KBM-7 (cell line): Measurements from ENCODE around the gene AS3MT.
"Not testable (repeated sequence)": the region's sequence is repeated elsewhere in the genome, so short reads cannot be mapped to it uniquely, and the experiment has no call there.

Experiments used
- DNase-seq: peaks from one replicate; pipeline ENCODE4 v3.0.0-alpha.2; 2015
- in situ Hi-C: fragments of 300-500 bp; cut with MboI; formaldehyde crosslinking; loops from 2 replicates; pipeline ENCODE4 v1.14.3; 2020; ENCODE audit warnings: low sequenced_read_pairs, low pct_unique_long_range_greater_than_20kb, mixed read lengths

Gene AS3MT

DNA sequence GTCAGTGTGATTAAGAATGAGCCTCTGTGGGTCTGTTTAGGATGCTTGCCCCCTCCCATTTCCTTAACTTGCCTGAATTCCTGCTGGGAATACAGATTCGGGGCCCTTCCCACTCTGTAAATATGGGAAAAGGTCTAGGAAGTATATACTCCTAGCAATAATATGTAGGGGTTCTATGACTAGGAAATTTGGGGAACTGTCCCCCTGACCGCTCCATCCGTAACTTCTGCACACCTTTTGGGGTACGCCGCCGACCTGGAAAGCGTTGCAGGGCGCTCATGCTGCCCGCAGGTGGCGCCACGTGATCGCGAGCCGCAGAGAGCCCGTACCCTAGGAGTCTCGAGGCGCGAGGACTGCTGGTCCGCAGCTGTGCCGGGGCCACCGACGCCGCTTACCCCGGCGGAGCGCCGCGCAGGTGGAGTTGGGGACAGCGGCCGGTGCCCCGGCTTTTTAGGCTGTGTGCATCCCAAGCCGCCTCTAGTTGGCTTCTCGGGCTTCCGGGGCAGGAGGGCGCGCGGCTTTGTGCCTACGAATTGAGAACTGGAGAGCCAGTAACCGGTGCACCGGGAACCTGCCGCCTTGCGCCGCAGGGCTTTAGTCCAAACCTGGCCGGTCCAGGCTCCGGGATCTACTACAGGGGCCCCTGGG, 48.2 kb downstream of the AS3MT start:
- DNase-seq: no peak
- in situ Hi-C loops: no loop called here

DNA sequence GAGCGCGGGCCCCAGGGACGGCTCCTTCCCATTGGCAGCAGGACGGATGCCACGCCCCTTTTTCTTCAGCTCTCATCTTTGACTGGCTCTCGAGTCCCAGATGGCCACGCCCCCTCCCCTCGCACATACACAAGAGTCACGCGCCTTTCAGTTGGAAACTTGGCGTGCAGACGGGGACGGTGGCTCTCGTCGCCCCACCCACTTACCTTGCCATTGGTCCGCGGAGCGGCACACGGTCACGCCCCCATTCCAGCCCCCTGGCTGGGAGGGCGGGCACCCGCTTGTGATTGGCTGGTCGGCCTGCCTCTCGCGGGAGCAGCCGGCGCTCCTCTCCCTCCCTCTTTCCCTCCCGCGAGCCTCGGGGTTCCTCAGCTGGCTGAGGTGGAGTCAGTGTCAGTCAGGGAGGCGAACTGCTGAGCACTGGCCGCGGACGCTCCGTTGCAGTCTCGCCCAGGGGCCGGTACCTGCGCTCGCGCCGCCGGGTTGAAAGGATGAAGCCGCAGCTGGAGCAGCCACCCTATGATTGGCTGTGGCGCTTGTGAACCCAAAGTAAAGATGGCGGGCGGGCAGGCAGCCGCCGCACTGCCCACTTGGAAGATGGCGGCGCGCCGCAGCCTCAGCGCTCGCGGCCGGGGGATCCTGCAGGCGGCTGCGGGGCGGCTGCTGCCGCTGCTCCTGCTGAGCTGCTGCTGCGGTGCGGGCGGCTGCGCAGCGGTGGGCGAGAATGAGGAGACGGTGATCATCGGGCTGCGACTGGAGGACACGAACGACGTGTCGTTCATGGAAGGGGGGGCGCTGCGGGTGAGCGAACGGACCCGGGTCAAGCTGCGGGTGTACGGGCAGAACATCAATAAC, 48.9 kb downstream of the AS3MT start, which contains the start of gene CNNM2:
CNNM2 (plus strand) TSS at position 333 of the 855 bp plus-strand sequence; CDS start at position 520, 187 bp downstream.
- peak; percentile 100 for DNase-seq
- in situ Hi-C loops: no loop called here

DNA sequence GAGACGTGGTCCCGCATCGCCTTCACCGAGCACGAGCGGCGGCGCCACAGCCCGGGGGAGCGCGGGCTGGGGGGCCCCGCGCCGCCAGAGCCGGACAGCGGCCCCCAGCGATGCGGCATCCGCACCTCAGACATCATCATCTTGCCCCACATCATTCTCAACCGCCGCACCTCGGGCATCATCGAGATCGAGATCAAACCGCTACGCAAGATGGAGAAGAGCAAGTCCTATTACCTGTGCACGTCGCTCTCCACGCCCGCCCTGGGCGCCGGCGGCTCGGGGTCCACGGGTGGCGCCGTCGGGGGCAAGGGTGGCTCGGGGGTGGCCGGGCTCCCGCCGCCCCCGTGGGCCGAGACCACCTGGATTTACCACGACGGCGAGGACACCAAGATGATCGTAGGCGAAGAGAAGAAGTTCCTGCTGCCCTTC, 49.6 kb downstream of the AS3MT start:
- DNase-seq: no peak
- in situ Hi-C loops: no loop called here

DNA sequence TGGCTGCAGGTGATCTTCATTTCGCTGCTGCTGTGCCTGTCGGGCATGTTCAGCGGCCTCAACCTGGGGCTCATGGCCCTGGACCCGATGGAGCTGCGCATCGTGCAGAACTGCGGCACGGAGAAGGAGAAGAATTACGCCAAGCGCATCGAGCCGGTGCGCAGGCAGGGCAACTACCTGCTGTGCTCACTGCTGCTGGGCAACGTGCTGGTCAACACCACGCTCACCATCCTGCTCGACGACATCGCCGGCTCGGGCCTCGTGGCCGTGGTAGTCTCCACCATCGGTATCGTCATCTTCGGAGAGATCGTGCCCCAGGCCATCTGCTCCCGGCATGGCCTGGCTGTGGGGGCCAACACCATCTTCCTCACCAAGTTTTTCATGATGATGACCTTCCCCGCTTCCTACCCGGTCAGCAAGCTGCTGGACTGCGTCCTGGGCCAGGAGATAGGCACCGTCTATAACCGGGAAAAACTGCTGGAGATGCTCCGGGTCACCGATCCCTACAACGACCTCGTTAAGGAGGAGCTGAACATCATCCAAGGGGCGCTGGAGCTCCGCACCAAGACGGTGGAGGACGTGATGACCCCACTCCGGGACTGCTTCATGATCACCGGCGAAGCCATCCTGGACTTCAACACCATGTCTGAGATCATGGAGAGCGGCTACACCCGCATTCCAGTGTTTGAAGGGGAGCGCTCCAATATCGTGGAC, 50.1 kb downstream of the AS3MT start:
- no peak for DNase-seq
- in situ Hi-C loops: no loop called here

DNA sequence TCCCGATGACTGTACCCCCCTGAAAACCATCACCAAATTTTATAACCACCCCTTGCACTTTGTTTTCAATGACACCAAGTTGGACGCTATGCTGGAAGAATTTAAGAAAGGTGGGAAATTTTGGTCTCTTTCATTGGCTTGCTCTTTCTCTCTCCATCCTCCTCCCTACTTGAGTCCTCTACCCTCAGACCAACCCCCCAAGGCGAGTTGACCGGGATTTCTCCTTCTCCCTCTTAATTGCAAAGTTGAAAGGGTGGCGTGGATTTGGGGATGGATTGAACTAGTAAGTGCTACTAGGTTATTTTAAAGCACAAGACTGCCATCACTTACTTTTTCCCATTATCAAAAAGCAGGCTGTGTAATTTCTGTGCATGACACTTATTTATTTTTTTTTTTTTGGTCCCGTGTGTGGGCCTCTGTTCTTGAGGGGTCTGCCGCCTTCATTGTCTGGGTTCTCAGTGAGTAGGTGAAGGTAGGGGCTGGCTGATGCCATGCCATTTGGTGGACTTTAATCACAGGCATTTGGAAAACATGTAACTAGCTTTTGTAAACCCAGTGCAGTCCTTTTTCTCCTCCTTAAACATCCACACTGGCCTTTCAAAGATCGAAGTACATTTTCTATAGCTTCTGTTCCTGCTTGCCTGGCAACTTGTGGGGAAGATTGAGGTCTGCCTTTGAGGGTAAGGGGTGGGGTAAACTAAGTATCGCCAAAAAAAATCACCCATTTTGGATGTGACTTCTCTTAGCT, 50.9 kb downstream of the AS3MT start:
- in situ Hi-C loops: loop anchor here (10.0 kb wide), 1 partner anchor 135 kb away; no protein-coding TSS in a partner anchor
- no peak for DNase-seq

DNA sequence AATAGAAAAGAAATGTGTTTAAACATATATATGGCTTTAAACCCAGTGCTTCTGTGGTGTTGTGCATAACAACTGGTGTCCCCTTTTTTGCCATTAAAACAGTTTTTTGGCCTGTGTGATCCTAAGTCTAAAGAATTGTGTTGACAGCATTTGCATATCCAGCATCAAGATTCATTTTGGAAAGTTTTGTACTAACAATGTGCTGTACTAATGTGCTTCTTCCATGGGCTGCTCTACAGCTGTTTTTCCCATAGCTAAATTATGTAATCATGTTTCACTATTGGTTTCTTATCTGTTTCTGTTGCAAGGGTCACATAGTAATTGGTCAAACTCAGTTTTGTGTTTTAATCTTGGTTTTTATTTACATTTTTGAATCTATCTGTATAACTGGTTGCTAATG, 54.3 kb downstream of the AS3MT start:
- in situ Hi-C loops: loop anchor here (10.0 kb wide), 1 partner anchor 131 kb away; no protein-coding TSS in a partner anchor
- DNase-seq: no peak

DNA sequence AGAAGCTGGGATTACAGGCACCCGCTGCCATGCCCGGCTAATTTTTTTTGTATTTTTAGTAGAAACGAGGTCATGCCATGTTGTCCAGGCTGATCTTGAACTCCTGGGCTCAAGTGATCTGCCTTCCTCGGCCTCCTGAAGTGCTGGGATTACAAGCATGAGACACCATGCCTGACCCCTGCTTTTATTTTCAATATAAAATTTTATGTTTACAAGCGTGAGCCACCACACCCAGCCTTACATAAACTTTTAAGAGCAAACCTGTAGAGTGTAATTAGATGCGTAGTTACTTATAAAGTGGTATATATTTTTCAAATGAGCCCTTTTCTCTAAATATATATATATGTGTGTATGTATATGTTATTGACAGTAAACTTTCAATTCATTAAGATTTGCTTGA, 57.6 kb downstream of the AS3MT start:
- in situ Hi-C loops: loop anchor here (10.0 kb wide), 1 partner anchor 128 kb away; no protein-coding TSS in a partner anchor
- DNase-seq: no peak

DNA sequence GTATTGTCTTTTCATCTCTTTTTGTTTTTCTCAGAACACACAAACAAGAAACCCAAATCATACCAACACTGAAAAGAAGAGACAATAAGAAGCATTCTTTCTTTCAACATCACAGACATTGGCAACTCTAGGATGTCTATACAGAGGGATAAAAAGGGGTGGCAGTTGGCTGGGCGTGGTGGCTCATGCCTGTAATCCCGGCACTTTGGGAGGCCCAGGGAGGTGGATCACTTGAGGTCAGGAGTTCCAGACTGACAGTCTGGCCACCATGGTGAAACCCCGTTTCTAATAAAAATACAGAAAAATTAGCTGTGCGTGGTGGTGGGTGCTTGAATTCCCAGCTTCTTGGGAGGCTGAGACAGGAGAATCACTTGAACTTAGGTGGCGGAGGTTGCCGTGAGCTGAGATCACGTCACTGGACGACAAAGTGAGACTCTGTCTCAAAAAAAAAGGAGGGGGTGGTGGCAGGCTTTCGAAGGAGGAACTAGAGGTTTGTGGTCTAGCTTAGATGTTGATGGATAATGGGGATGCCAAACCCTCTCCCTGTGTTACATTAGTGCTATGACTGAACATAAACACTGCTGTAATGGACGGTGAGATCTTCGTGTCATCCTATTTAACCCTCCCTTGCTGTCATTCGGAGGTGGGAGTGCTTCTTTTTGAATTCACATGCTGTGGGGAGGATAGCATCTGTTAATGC, 58.2 kb downstream of the AS3MT start:
- DNase-seq: peak; percentile 94
- in situ Hi-C loops: loop anchor here (10.0 kb wide), 1 partner anchor 127 kb away; no protein-coding TSS in a partner anchor

DNA sequence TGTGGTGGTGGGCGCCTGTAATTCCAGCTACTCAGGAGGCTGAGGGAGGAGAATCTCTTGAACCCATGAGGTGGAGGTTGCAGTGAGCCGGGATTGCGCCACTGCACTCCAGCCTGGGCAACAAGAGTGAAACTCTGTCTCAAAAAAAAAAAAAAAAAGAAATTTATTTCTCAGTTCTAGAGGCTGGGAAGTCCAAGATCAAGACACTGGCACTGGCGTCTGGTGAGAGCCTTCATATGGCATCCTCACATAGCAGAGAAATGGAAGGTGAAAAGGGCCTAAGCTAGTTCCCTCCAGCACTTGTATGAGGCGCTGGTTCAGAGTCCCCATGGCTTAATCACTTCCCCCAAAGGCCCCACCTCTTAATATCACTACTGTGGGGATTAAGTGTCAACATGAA, 59.2 kb downstream of the AS3MT start:
- DNase-seq: not testable (repeated sequence)
- in situ Hi-C loops: loop anchor here (10.0 kb wide), 1 partner anchor 126 kb away; no protein-coding TSS in a partner anchor

DNA sequence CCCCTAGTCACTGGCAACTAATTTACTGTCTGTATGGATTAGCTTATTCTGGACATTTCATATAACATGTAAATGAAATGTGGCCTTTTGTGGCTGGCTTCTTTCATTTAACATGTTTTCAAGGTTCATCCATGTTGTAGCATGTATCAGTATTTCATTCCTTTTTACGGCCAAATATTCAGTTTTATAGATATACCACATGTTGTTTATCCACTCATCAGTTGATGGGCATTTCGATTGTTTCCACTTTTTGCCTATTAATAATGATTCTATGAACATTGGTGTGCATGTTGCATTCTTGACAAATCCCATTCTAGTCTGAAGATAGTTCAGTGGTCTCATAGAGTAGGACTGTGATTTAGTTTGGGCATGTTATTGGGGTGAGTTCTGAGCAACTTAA, 61.5 kb downstream of the AS3MT start:
- DNase-seq: no peak
- in situ Hi-C loops: no loop called here

DNA sequence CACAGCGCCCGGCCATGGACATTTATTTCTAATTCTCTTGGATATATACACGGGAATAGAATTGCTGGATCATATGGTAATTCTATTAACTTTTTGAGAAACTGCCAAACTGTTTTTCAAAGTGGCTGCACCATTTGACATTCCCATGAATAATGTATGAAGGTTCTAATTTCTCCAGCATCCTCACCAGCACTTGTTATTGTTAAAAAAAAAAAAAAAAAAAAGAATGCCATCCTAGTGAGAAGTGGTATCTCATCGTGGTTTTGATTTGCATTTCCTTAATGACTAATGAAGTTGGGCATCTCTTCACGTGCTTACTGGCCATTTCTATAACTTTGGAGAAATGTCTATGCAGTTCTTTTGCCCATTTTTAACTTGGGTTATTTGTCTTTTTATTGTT, 62.4 kb downstream of the AS3MT start:
- in situ Hi-C loops: no loop called here
- no peak for DNase-seq

DNA sequence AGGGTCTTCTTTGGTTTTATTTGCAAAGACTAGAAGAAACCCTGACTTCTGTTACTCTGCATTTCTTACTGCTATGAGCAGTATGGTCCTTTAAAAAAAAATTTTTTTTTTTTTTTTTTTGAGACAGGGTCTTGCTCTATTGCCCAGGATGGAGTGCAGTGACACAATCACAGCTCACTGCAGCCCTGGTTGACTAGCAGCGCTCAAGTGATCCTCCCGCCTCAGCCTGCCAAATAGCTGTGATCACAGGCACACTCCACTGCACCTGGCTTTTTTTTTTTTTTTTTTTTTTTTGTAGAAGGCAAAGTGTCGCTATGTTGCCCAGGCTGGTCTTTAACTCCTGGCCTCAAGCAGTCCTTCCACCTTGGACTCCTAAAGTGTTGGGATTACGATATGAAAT, 66.2 kb downstream of the AS3MT start:
- in situ Hi-C loops: no loop called here

DNA sequence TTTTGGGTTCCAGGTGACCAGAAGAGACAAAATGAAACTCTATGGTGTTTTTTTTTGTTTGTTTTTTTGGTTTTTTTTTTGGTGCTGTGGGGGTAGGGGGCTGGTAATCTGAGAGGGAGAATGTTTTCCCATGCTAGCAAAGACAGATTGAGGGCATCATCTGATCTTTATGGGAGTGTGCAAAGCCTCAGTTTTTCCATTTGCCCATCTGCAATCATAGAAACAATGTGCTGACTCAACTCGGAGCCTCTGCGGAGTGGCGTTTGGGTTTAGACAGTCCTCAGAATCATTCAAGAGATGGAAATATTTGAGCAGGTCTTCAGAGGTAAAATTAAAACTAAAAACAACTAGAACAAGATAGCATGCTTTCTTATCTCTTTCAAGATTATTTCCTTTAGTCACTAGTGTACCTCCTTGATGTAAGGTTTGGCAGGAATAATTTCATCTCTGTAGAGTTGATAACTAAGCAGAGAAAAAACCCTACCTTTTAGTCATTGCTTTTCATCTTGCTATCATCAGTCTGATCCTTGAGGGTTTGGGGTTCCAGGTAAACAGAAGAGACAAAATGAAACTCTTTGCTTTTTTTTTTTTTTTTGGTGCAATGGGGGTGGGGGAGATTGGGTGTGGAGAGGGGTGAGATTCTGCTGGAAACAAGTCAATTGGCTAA, 66.8 kb downstream of the AS3MT start:
- no peak for DNase-seq
- in situ Hi-C loops: no loop called here

More for the DNA sequence above, 66.2 kb downstream of the AS3MT start:
- no peak for DNase-seq

DNA sequence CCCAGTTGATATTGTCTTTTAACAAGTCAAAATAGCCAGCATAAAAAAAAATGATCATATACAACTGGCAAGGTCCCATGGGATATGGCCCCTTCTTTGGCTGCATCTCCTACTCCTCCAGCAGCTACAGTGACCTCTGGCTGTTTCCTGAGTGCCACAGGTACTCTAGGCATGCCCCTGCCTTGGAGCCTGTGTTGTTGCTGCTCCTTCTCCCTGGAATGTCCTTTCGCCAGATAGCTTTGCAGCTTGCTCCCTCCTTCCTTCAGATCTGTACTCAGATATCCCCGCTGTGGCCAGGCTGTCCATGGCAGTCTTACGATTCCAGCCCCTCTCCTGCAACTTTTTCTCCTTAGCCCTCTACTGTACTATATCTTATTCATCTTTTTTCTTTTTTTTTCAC, 72.1 kb downstream of the AS3MT start:
- no peak for DNase-seq
- in situ Hi-C loops: no loop called here

DNA sequence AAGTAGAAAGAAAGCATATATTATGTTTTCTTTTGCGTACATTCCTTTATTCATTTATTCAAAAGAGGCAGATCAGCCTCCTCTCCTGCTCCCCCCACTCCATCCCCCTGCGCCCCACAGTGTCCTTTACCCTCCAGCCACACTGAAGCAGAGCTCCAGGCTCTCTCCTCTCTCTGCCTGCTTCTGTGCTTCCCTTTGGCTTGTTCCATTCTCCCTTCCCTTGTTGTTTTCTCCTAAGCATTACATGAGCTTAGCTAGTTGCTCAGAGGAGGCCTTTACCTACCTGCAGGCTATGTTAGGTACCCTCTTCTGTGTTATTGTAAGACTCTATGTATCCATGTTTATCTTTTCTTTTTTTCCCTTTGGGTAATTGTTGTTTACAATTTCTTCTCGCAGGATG, 76.2 kb downstream of the AS3MT start:
- in situ Hi-C loops: no loop called here

DNA sequence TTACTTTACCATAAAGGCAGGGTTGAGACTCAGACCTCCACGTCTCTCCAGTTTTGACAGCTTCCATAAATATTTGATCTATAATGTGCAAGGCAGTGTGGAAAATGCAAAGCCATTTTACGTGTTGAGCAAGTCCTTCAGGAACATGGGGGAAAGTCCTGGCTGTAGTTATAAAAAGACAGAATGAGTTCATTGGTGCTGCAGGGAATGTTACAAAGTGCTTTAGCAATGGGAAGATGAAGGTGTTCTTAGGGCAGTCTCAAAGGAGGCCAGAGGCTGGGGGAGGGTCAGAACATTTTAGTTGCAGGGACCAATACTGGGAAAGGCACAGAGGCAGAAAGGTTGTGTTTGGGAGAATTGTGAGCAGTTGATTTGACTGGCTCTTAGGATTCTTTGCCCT, 76.7 kb downstream of the AS3MT start:
- no peak for DNase-seq
- in situ Hi-C loops: no loop called here

More for the DNA sequence above, 76.2 kb downstream of the AS3MT start:
- DNase-seq: no peak

DNA sequence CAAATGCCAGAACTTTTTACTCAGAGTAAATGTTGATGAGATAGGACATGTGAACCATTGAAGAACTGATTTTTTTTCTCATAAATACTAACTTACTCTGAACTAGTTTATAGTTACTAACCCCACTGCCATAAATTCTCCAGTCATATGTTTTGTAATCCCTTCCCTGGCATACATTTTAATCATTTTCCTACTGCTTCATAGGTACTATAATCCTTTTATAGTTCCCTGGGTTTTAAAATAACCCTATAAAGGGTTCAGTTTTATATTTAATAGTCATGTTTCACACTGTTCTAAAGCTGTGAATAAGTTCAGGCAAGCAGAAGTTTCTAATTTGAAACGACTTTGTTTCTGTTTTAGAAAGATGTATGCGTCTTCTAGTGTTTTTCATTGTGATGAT, 77.7 kb downstream of the AS3MT start:
- in situ Hi-C loops: no loop called here
- DNase-seq: no peak

DNA sequence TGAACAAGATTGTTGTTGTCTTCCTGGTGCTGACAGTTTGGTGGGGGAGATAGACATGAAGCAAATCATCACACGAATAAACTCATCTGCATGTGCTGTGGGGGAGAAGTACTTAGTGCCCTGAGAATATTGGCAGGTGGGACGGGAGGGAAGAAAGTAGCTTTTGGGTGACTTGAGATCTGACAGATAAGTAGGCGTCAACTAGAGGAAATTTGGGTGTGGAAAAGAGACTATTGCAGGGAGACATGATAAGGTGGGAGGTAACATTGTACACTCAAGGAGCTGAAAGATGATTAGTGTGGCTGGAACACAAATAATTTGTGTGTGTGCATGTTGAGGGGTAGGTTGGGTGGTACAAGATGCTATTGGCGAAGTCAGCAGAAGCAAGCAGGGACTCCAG, 78.9 kb downstream of the AS3MT start:
- in situ Hi-C loops: no loop called here
- DNase-seq: no peak
